WTC11 (cell line): ENCODE results near the gene CNTNAP2. TPM values are rescaled to one million over a fixed set of nuclear protein-coding genes. Genes with fewer than 3 reads are reported as not detected.

Experiments used
- ATAC-seq: fragments of 200-7000 bp; cut with Tn5 transposase; 2 replicates; pipeline ENCODE4 v1.10.0; 2021; ENCODE audit warnings: mild to moderate bottlenecking, moderate library complexity
- CTCF ChIA-PET: fragments of 300-600 bp; sonication (Branson Sonifier 250); formaldehyde crosslinking; loops from one replicate; lab custom pipeline; 2021; ENCODE audit warnings: antibody characterized with exemption; lab: Charles Lee
- POLR2A ChIA-PET: fragments of 350-600 bp; sonication (Branson Sonifier 250); formaldehyde crosslinking; loops from one replicate; lab custom pipeline; 2021; ENCODE audit warnings: antibody characterized with exemption; lab: Charles Lee
- DNase-seq: peaks from one replicate; pipeline ENCODE4 v3.0.0; 2021; ENCODE audit warnings: low spot score
- H3K27ac Mint-ChIP-seq: 2 replicates; pipeline ENCODE4 v1.8.0; 2021; ENCODE audit warnings: mixed read lengths
- H3K27me3 Mint-ChIP-seq: 2 replicates; pipeline ENCODE4 v1.8.0; 2021; ENCODE audit warnings: low read depth, mild to moderate bottlenecking, moderate library complexity, mixed read lengths
- H3K36me3 Mint-ChIP-seq: 2 replicates; pipeline ENCODE4 v1.8.0; 2021; ENCODE audit warnings: mixed read lengths
- H3K4me1 Mint-ChIP-seq: 2 replicates; pipeline ENCODE4 v1.8.0; 2022; ENCODE audit warnings: mixed read lengths
- H3K4me3 Mint-ChIP-seq: 2 replicates; pipeline ENCODE4 v1.8.0; 2021; ENCODE audit warnings: mild to moderate bottlenecking, moderate library complexity, mixed read lengths
- H3K9me3 Mint-ChIP-seq: 2 replicates; pipeline ENCODE4 v1.8.0; 2021; ENCODE audit warnings: mixed read lengths
- AFF4 ChIP-seq: sonication (generic); formaldehyde crosslinking; IDR thresholded peaks from 2 replicates; pipeline ENCODE4 v1.8.1; 2023; ENCODE audit warnings: mild to moderate bottlenecking, missing genetic modification reagents, borderline replicate concordance
- AR ChIP-seq: fragments of 250-450 bp; sonication (Bioruptor Pico); IDR thresholded peaks from 2 replicates; pipeline ENCODE4 v1.9.0; 2021; ENCODE audit warnings: mild to moderate bottlenecking
- ATF1 ChIP-seq: sonication (generic); formaldehyde crosslinking; IDR thresholded peaks from 2 replicates; pipeline ENCODE4 v1.8.1; 2023; ENCODE audit warnings: mild to moderate bottlenecking, moderate library complexity, missing genetic modification reagents
- CBFB ChIP-seq: sonication (generic); formaldehyde crosslinking; IDR thresholded peaks from 2 replicates; pipeline ENCODE4 v1.8.1; 2022; ENCODE audit warnings: mild to moderate bottlenecking, low read depth, missing genetic modification reagents
- E2F5 ChIP-seq: sonication (generic); formaldehyde crosslinking; IDR thresholded peaks from 2 replicates; pipeline ENCODE4 v1.8.1; 2022; ENCODE audit warnings: mild to moderate bottlenecking, moderate library complexity, missing genetic modification reagents
- ETV6 ChIP-seq: sonication (generic); formaldehyde crosslinking; IDR thresholded peaks from 2 replicates; pipeline ENCODE4 v1.8.1; 2022; ENCODE audit warnings: mild to moderate bottlenecking, missing genetic modification reagents
- IRF2 ChIP-seq: sonication (generic); formaldehyde crosslinking; IDR thresholded peaks from 2 replicates; pipeline ENCODE4 v1.8.0; 2022; ENCODE audit warnings: low read depth, missing genetic modification reagents, borderline replicate concordance
- JUN ChIP-seq: sonication (generic); formaldehyde crosslinking; IDR thresholded peaks from 2 replicates; pipeline ENCODE4 v1.8.0; 2023; ENCODE audit warnings: mild to moderate bottlenecking, missing genetic modification reagents
- KAT7 ChIP-seq: sonication (generic); formaldehyde crosslinking; IDR thresholded peaks from 2 replicates; pipeline ENCODE4 v1.8.1; 2023; ENCODE audit warnings: missing genetic modification reagents, mild to moderate bottlenecking, borderline replicate concordance
- MAX ChIP-seq: sonication (generic); formaldehyde crosslinking; IDR thresholded peaks from 2 replicates; pipeline ENCODE4 v1.8.0; 2022; ENCODE audit warnings: mild to moderate bottlenecking, missing genetic modification reagents
- MYBL2 ChIP-seq: sonication (generic); formaldehyde crosslinking; IDR thresholded peaks from 2 replicates; pipeline ENCODE4 v1.8.1; 2023; ENCODE audit warnings: mild to moderate bottlenecking, moderate library complexity, missing genetic modification reagents
- PRRX2 ChIP-seq: fragments of 250-450 bp; sonication (Bioruptor Pico); IDR thresholded peaks from 2 replicates; pipeline ENCODE4 v1.8.0; 2021; ENCODE audit warnings: mild to moderate bottlenecking
- RORB ChIP-seq: fragments of 250-450 bp; sonication (Bioruptor Pico); IDR thresholded peaks from 2 replicates; pipeline ENCODE4 v1.9.0; 2021; ENCODE audit warnings: mild to moderate bottlenecking
- SMAD3 ChIP-seq: sonication (generic); formaldehyde crosslinking; IDR thresholded peaks from 2 replicates; pipeline ENCODE4 v1.8.0; 2022; ENCODE audit warnings: missing genetic modification reagents, mild to moderate bottlenecking, borderline replicate concordance
- SP1 ChIP-seq: sonication (generic); formaldehyde crosslinking; conservative IDR thresholded peaks from 2 replicates; pipeline ENCODE4 v1.8.1; 2022; ENCODE audit warnings: missing genetic modification reagents
- TEAD4 ChIP-seq: sonication (generic); formaldehyde crosslinking; IDR thresholded peaks from 2 replicates; pipeline ENCODE4 v1.8.0; 2022; ENCODE audit warnings: mild to moderate bottlenecking, missing genetic modification reagents
- USF2 ChIP-seq: sonication (generic); formaldehyde crosslinking; IDR thresholded peaks from 2 replicates; pipeline ENCODE4 v1.8.1; 2023; ENCODE audit warnings: mild to moderate bottlenecking, missing genetic modification reagents, moderate library complexity
- ZMAT4 ChIP-seq: fragments of 250-450 bp; sonication (Bioruptor Pico); IDR thresholded peaks from 2 replicates; pipeline ENCODE4 v1.9.0; 2021; ENCODE audit warnings: mild to moderate bottlenecking
- ZNF232 ChIP-seq: sonication (generic); formaldehyde crosslinking; IDR thresholded peaks from 2 replicates; pipeline ENCODE4 v1.8.0; 2022; ENCODE audit warnings: mild to moderate bottlenecking, missing genetic modification reagents
- ZNF281 ChIP-seq: sonication (generic); formaldehyde crosslinking; IDR thresholded peaks from 2 replicates; pipeline ENCODE4 v1.8.0; 2023; ENCODE audit warnings: mild to moderate bottlenecking, missing genetic modification reagents
- ZNF425 ChIP-seq: fragments of 250-450 bp; sonication (Bioruptor Pico); conservative IDR thresholded peaks from 2 replicates; pipeline ENCODE4 v1.9.0; 2021; ENCODE audit warnings: mild to moderate bottlenecking
- ZNF671 ChIP-seq: fragments of 250-450 bp; sonication (Bioruptor Pico); IDR thresholded peaks from 2 replicates; pipeline ENCODE4 v1.8.0; 2021; ENCODE audit warnings: mild to moderate bottlenecking
- total RNA-seq: library from RNA; stranded (reverse); gene quantifications from 3 replicates; pipeline ENCODE4 v1.2.3, GENCODE V29; 2021

Gene CNTNAP2
- total RNA-seq, 1 experiment from 2014 or later = 63.8 TPM

GRCh38 chr7:147406521-147407135 is 1290.0 kb downstream of the CNTNAP2 start:
- 0 out of 2 replicates have a peak, but pooled peaks cover 3% of the 10 kb centered on the region for H3K36me3 Mint-ChIP-seq
- ChIA-PET CTCF (no interaction called here), POLR2A (no interaction called here)
- TF ChIP-seq MYBL2 (CRISPR knock-in tag) (no peak), E2F5 (CRISPR knock-in tag) (no peak), JUN (no peak), ZMAT4 (CRISPR knock-in tag) (no peak), ETV6 (CRISPR knock-in tag) (no peak), ZNF281 (CRISPR knock-in tag) (no peak), ZNF232 (CRISPR knock-in tag) (no peak), CBFB (CRISPR knock-in tag) (no peak), RORB (CRISPR knock-in tag) (no peak), ZNF671 (CRISPR knock-in tag) (no peak), IRF2 (CRISPR knock-in tag) (no peak), PRRX2 (no peak), SMAD3 (CRISPR knock-in tag) (no peak), AR (CRISPR knock-in tag) (no peak), MAX (no peak), SP1 (no peak)
- DNase-seq (no peak), ATAC-seq (no peak)
- no peak overlapping the region for H3K27ac Mint-ChIP-seq
- no peak overlapping the region for H3K4me3 Mint-ChIP-seq
- peaks cover 20% of the 10 kb centered on the region for H3K4me1 Mint-ChIP-seq
- H3K9me3 Mint-ChIP-seq = peaks cover 35% of the 10 kb centered on the region
- H3K27me3 Mint-ChIP-seq = no peaks in the 10 kb centered on the region

- Mint-ChIP-seq H3K9me3 (peaks cover 31% of the 10 kb centered on the region), H3K4me3 (no peak overlapping the region), H3K27me3 (no peaks in the 10 kb centered on the region; the same call in 1 of the 2 replicates), H3K36me3 (0 out of 2 replicates have a peak, but pooled peaks cover 3% of the 10 kb centered on the region), H3K4me1 (no peaks in the 10 kb centered on the region; the same call in 1 of the 2 replicates), H3K27ac (no peak overlapping the region)
- ChIA-PET POLR2A (no interaction called here), CTCF (no interaction called here)
- no peak for ATAC-seq
- DNase-seq = no peak
- no peak for TF ChIP-seq ETV6 (CRISPR knock-in tag)
- TF ChIP-seq TEAD4 = no peak
- no peak for TF ChIP-seq USF2 (CRISPR knock-in tag)
- no peak for TF ChIP-seq KAT7
- TF ChIP-seq AFF4 (CRISPR knock-in tag) = no peak
- no peak for TF ChIP-seq ZNF425
- no peak for TF ChIP-seq ATF1
- no peak for TF ChIP-seq IRF2 (CRISPR knock-in tag)
Observed at GRCh38 chr7:147411096-147411495, 1294.5 kb downstream of the CNTNAP2 start.
